HG03196 (cell line): ENCODE data around the gene IQCN.

Experiments
- ATAC-seq: cut with Tn5 transposase; IDR thresholded peaks from one replicate; pipeline ENCODE4 v1.9.1; 2021; ENCODE audit not compliant: unreplicated experiment

Gene IQCN

DNA sequence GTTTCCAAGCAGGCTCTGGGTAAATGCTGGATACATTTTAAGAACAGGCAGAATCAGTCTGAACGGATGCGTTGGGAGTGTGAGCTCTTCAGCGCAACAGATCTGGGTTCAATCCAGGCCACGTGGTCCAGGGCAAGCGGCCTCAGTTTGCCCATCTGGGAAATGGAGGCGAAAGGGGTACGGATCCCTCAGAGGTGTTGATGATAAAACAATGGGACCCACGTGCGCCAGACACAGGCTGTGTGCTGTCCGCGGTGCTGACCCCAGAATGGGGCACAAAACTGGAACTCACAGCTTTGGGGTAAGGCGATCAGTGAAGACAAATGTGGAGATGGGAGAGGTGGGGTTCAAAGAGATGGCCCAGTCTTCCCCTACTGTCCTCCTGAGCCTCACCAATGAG is 34.9 kb downstream of the IQCN start:
- ATAC-seq, result no peak

DNA sequence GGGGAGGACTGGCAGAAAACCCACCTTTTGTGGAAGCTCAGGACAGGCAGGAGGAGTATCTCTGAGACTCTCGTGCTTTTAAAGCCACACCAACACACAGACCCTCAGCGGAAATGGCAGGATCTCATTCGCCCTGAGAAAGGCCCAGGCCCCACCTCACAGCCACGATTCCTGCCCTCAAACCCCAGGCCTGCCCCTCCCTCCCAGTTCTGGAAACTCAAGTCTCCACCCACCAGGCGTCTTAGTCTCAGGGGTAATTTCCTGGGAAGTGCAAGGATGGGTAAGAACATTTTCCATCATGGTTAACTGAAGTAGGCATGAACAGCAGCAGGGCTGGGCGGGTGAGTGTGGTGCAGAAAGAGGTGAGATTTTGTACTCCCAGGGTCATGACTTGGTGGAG is 40.1 kb downstream of the IQCN start:
- no peak for ATAC-seq

DNA sequence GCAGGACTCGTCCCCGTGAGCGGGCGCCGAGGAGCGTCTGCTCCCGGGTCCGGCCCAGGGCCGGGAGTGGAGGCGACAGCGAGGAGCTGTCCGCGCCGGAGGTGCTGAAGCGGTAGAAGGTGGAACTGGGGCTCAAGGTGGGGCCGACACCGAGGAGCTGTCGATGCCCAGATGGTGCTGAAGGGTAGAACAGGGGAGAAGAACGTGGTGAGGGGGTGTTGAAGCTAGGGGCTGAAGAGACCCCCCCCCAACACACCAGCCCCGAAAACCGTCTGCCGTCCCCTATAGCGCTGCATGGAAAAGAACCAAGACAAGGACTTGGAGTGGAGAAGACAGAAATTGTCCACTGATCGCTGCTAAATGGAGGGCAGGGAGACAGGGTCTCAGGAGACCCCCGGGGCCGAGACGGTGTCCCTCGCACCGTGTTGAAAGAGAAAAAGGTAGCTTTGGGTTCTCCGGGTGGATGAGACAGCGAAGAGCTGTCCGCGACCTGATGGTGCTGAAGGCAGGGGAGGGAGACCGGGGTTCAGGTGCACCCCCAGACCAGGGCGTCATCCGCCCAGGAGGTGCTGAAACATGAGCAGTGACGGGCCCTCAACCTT is 40.9 kb downstream of the IQCN start:
- no peak for ATAC-seq

DNA sequence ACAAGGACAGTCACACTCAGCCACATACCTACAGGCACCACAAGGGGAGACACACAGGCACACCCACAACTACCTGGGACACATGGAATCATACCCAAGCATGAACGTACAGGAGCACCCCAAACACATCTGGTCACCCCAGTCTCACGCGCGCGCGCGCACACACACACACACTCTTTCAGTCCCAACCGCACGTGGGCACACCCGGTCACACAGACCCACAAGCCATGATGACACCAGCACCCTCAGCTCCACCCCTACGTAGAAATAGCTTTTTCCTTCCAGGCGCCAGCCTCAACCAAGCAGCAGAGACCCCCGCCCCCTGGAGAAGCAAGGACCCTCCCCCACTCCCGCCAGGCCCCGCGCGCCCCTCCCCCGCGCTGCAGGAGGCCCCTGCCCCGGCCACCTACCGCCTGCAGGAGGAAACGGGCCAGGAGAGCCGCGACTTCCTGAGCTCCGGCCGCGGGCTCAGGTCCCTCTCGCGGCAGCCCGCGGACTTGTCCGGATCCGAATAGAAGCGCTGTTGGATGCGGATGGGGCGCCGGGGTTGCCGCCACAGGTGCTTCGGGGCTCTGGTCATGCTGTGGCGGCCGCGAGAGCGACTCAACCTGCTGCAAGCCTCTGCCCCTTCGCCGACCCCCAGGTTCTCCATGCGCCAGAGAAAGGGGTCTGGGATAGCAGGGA is 41.6 kb downstream of the IQCN start:
- ATAC-seq, result no peak

DNA sequence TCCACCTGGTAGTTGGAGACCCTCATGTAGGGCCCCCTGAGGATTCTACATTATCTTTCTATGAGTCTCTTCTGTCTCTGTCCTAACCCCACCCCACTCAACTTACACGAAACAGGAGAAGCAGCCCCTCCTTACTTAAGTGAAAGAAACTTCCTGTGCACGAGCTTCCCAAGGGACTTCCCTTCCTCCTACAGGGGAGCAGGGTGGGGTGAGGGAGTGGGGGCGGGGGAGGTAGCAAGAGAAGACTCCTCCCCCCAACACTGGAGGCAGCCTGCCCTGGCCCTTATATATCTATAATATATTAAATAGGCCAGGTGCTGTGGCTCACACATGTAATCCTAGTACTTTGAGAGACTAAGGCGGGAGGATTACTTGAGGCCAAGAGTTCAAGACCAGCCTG is 42.5 kb downstream of the IQCN start:
- ATAC-seq, result no peak

DNA sequence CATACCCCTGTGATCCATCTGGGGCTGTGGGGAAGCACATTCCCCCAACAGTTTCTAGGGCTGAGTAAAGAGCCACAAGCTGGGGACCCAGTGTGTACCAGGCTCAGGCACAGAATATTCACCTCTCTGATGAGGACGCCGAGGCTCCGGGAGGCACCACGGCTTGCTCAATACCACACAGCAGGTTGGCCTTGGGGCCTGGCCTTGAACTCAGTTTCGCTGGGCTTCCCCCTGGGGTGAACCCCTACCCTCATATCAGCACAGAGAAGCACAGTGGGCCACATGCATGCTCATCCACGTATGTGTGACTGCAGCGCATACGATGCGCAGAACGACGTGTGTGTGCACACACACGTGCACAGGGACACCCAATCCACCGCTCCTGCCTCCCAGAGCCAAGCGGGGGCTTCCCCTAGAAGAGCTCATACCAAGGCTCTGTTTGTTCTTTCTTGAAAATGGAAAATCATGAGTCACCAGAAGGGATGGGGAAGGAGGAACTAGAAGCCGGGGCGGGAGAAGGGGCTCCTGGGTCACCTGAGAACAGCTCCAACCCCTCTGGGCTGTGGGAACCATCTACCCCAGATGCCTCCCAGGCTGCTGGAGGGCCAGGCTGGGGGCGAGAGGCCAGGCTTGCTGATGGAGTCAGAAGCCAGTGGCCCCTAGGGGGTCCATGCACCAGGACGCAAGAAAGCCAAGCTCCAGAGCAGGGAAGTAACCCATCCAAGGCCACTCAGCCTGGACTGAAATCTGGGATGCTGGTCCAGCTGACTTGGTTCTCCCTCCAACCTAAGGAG is 43.1 kb downstream of the IQCN start:
- no peak for ATAC-seq

DNA sequence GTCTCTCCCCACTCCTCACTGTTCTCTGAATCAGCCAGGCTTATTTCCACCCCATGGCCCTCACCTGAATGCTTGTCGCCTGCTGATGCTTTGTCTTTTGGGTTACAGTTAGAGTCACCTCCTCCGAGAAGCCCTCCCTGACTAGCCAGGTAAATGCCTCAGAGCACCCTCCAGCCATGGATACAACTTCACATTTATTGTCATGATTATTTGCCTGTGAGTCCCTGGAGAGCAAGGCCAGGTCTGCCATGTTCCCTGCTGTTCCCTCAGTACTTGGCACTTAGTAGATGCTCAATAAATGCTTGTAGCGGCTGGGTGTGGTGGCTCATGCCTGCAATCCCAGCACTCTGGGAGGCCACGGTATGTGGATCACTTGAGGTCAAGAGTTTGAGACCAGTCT is 44.3 kb downstream of the IQCN start:
- ATAC-seq, result no peak

DNA sequence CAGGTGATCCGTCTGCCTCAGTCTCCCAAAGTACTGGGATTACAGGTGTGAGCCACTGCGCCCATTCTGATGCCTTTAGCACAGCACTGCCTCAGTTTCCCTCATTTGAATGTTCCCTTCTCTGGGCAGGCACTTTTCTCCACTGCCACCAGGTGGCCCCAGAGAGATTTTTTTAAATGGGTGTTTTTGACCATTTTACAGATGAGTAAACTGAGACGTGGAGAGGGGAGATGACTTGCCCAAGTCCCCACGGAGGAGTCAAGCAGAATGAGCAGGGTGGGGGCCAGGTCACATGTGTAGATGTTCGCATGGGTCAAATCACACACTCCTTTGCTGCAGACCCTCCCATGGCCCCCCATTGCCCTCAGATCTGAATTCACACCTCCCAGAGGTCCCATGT is 44.8 kb downstream of the IQCN start:
- no peak for ATAC-seq

DNA sequence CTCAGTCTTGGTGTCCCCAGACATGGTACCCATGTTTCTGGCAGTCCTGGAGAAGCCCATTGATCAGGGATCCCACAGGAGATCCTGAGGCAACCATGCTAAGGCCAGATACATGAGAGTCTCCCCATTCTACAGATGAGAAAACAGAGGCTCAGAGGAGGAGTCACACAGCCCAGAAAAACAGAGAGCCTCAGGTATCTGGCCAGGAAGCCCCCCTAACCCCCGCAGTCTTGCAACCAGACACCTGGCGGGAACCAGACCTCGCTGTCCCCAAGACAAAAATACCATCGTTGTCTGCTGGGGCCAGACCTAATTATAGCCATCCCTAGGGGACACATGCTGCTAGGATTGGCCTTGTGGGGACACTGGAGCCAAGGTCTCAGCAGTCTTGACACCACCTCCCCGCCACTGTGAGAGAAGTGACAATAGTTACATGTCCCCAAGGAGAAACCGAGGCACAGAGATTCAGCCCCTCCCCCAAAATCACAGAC is 46.4 kb downstream of the IQCN start:
- no peak for ATAC-seq

DNA sequence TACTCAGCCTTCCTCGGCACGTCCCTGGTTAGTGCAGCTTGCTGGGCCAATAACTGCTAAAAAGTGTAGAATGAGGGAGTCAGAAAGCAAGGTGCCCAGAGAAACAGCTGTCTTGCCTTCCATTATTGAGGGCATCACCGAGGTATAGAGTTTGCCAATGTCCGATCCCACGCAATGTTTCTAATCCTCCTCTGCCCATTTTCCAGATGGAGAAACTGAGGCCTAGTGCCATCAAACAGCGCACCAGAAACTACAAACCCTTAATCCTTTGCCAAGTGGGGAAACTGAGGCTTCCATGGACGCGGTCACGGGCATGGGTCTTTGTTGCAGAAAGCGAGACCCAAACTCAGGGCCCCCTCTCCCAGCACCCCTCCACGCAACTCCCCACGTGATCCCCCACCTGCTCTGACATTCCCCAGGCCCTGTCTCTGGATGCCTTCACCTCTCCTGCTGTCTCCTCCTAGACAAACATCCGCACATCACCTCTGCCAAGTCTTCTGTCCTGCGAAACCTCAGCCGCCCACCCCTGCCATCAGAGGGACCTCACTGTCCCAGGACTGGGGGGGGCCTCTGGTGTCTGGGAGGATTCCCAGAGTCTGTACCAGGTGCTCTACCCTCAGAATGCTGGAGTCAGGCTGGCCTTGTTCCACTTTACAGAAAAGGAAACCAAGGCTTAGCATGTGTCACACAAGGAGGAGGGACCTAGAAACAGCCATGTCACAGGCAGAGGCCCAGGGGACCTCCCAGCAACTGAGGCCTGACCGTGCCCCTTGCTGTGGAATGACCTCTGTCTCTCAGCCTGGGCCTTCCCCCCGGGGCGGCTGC is 47.1 kb downstream of the IQCN start:
- no peak for ATAC-seq

DNA sequence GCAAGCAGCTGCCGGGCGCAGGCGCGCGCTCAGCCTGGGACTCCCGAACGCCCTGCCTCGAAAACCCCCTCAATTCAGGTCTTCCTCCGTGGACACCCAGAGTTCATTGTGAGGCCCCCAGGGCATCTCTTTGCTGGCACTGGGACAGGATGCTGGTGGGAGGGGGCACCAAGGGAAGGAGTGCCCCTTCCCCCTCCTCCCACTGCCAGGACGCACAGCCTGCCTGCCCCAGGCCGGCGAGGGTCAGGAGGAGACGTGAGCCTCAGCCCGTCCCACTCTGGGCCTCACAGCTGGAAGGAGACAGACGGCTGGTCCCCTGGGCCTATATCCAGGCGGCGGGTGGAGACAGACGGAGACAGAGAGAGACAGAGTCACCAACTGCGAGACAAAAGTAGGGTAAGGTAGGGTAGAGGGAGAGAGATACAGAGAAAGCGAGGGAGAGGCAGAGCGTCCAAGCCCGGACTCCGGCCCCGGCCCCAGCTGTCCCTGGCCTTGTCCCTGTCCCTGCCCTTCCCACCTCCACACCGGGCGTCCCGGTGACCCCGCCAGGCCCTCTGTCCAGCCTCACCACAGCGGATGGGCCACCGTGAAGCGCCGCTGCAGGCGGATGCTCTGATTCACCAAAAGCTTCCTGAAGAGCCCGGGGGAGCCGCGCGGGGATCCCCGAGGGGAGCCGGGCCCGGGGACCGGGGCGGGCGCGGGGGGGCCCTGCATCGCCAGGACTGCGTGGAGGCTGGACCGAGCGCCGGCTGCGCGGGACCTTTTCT is 48.4 kb downstream of the IQCN start, which contains the start of gene PDE4C:
Gene PDE4C (minus strand): TSS at position 737 of the 767 bp plus-strand sequence. CDS start 23 bp downstream, at position 714.
- no peak for ATAC-seq

DNA sequence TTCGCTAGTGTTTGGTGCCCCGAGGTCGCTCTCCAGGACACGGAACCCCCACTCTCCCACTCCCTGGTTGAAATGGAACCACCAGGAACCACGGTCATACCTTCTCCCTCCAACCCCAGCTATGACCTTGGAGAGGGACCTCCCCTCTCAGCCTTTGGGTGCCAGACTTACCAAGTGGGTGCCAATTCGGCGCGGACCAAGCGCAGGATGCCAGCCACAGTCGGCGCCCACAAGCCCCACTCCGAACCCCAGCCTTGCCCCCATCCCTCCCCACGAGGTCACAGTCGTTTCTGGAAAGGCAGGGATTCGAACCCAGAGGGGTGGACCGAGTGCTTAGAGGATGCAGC is 48.9 kb downstream of the IQCN start:
- ATAC-seq, result no peak

DNA sequence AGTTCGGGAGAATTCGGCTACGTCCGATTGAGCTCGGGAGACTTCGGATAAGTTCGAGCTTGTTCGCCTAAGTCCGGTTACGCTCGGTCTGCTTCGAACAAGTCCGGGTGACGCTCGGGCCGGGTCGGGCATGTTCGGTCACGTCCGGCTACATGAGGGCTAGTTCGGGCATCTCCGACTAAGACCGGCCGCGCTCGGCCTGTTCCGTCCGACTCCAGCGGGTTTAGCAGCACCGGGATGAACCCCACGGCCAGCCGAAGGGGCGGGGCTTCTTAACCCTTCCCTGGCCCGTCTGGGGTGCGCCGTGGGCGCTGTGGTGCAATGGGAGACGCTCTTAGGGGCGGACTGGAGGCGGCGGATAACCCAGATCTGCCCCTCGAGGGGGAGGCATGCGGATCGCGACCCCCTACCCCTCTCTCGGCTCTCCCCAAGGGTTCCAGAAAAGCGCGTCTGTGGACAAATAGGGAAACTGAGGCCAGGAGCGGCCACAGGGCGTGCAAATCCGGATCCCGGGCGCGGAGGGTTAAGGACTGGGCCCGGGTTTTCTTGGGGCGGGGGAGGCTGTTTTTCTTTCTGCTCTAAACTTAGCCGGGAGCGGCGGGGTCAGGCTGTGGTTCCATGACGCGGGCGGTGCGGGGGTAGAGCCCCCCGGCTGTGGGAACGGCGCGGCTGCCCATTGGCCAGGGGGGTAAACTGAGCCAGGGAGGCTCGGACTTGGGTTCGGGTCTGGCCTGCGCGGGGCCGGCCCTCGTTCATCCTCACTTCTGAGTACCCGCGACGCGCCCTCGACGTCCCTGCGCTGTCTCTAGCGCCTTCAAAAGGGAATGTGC is 49.5 kb downstream of the IQCN start:
- peak; percentile 89 for ATAC-seq

DNA sequence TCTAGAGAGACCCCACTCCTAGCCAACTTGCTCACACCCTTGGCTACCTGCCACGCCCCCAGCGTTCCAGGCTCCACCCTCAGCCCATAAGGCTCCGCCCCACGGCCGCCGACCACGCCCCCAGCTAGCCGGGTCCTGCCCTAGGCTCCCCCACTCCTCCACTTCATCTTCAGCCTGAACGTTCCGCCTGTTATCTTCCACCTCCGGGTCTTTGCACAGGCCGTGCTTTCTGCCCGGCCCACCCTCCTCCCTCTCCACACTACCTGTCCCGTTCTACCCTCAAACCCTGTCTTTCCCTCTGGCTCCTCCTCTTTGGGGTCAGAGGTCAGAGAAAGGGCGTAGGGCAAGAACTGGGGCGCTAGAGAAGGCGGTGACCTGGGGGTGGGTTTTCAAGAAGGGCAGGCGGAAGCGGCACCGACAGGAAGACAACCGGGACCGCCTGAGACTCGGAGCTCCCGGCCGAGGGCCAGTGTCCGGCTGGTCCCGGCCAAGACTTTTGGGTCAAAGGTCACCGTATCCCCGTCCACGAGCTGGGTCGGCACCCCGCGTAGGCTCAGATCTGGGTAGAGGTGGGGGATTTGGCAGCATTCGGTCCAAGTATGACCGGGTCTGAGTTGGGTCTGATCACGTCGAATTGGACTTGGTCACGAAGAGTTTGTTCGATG is 50.3 kb downstream of the IQCN start:
- ATAC-seq, result no peak

DNA sequence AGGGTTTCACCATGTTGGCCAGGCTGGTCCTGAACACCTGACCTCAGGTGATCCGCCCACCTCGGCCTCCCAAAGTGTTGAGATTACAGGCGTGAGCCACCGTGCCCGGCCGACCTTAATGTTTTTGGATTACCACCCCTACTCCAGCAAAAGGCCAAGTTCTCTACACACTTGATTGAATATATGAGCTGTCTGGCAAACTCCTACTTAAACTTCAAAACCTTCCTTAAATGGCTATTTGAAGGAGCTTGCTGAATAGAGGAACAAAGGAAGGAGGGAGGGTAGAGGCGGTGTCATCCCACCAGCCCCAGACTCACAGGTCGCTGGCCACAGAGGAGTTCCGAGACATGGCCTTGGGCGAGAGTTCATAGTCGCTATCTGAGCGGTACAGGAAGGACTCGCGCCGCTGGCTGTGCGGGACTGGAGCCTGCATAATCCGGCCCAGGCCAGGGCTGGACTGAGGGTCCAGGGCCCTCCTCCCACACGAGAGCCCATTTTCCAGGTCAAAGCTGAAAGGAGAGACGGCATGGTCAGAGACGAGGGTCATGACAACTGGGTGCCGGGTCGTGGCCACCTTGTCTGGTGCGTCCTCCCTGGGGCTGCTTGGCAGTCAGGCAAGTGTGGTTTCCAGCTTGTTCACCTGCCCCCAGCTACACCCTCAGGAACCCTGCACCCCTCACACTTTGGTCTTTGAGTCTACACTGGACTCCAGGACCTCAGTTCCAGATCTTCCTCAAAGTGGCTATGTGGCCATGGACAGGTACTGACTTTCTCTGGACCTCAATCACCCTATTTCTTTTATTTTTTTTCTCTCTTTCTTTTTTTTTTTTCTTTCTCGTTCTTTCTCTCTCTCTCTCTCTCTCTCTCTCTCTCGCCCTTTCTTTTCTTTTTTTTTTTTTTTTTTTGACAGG is 52.2 kb downstream of the IQCN start:
- no peak for ATAC-seq

DNA sequence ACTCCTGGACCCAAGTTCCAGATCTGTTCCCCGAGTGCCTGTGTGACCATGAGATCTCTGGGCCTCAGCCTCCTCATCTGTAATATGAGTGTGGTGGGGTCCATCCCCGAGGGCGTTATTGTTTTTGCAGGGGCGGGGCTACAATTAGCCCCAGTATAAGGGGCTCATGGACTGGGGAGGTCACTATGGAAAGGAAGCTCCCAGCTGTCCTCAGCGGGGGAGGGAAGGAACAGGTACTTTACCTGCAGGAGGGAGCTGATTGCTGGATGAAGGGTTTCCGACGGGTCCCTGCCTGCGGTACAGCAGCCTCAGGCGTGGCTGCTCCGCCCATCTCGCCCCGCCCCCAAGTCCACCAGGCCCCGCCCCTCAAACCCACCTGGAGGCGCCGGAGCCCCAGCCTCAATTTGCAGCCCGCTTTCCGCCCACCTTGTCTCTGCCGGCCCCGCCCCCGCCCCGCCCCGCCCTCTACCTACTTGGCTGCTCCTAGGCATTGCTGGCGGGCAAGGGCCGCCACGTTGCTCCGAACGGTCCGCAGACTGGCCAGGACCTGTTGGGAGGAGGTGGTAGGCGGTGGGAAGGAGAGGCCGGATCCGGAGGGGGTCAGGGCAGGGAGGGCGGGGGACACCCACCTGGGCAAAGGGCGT is 53.5 kb downstream of the IQCN start:
- ATAC-seq, result no peak

DNA sequence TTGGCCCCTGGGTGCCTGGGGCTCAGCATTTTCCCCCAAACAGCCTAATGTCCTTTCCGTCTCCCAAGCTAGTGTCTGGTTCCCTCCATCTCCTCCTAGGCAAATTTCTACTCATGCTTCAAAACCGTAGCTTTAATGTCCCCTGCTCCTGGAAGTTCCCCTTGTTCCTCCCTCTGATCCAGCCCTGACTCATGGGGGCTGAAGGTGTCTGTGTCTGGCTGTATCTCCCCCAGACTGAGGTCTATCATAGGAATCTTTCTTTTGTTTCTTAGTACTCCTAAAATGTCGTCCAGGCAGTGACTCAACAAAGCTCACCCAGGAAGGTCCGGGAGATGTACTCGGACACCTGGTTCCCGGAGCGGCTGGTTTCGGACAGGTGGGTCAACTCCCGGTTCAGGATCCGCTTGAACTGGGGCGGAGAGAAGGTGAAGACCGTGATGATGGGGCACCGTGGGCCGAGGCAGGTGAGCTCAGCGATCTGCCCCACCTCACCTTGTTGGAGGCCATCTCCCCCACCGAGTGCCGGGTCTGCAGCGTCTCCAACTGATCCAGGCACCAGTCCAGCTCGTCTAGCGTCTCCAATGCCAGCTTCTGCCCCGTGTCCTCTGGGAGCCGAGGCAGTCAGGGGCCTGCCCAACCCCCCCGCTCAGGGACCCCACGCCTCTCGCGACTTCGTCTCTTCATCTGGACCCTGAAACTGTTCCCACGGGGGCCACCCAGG is 54.2 kb downstream of the IQCN start:
- no peak for ATAC-seq
